BJ (cell line): ENCODE measurements around the gene NOTCH2NLA. TPM values are rescaled to one million over a fixed set of nuclear protein-coding genes. Genes with fewer than 3 reads are reported as not detected.

Source experiments
- polyA plus RNA-seq: library from polyadenylated mRNA; depleted of rRNA; stranded (reverse); fragments of >200 nt; gene quantifications from 2 replicates; pipeline ENCODE4 v1.2.3, GENCODE V29; 2011; rRNA removed

The NOTCH2NLA gene
- polyA plus RNA-seq, 1 experiment = 25.9 TPM

Other genes starting within 250 kb of the NOTCH2NLA start
- 212 and 258 TPM in 2 replicates for gene TXNIP, start 232.4 kb downstream of the NOTCH2NLA start, polyA plus RNA-seq
- gene HJV, start 207.3 kb downstream of the NOTCH2NLA start, polyA plus RNA-seq = not detected in 2 replicates
- gene NBPF10, start 84.2 kb downstream of the NOTCH2NLA start, polyA plus RNA-seq = 0.77 and 1.0 TPM in 2 replicates